Activated CD8-positive, alpha-beta memory T cell treated with anti-CD3 and anti-CD28 coated beads, Interleukin-2, amount 50 U/mL, for 1 hour (primary cell): Measurements from ENCODE around the gene ARL4A.

ENCODE experiments used
- DNase-seq: peaks from one replicate; pipeline ENCODE4 v3.0.0-alpha.2; 2020; ENCODE audit errors: extremely low read depth

The ARL4A gene

DNA sequence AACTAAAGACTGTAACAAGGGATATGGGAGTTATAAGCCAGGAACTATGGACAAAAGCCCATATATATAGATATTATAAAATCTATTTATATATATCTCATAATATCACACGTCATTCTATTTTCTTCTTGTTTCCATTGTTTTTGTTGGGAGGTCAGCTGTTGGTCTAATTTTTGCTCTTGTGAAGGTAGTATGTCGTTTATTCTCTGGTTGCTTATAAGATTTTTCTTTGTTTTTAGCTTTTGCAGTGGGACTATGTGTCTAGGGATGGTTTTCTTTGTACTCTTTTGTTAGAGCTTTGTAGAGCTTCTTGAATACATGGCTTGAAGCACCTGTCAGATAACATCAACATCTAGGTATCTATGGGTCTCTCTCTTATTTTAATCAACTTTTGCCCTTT is 14.0 kb downstream of the ARL4A start:
- DNase-seq, result no peak

DNA sequence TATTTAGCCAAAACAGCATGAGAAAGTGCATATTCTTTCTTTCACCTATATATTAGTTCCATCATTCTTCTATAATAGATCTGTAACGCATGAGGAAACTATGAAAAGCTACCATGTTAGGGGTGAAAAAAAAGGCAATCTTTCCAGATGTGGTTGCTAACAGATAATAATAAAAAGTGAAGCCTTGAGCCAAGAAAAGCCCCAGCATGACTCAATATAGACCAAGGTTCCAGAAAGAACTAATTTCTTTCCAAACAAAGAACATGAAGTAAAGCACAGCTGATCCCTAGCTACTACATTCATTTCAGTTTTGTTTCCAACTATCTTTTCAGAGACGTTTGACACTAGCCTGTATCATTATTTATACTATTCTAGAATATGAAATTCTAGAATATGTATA is 16.4 kb downstream of the ARL4A start:
- DNase-seq, result no peak

DNA sequence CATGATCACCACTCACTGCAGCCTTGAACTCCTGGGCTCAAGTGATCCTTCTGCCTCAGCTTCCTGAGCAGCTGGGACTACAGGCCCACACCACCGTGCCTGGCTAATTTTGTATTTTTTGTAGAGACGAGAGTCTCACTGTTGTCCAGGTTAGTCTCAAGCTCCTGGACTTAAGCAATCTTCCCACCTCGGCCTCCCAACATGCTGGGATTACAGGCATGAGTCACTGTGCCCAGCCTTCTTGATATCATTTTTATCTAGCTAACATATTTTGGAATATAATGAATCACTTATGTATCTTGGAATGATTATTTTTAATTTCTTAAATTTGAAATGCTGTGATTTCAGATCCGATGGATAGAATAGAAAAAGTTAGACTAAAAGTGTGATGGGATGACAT is 18.4 kb downstream of the ARL4A start:
- DNase-seq, result no peak

DNA sequence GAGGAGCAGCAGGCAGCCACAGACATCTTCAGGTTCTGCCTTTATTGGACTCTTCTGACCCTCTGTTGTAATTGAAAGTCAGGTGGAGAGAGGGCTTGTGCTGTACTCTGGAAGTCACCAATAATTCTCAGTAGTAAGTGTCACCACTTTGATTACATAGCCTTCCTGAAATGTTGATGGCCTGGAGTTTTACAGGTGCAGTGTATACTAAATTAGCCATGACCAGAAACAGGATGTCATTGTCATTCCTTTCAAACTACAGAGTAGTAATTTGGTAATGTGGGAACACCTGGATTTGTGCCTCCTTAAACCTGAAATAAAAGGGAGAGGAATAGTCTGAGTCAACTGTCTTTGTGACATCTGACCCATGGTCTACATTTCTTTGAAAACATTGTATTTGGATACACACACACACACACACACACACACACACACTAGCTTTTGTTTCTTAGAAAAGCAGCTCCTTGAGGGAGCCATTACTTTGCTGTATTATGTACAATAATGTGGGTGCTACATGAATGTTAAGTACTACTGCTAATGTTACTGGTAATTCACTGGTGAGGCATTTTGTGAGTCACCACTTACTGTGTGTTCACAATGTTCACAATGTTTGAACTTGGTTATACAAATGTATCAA is 19.6 kb downstream of the ARL4A start:
- no peak for DNase-seq

DNA sequence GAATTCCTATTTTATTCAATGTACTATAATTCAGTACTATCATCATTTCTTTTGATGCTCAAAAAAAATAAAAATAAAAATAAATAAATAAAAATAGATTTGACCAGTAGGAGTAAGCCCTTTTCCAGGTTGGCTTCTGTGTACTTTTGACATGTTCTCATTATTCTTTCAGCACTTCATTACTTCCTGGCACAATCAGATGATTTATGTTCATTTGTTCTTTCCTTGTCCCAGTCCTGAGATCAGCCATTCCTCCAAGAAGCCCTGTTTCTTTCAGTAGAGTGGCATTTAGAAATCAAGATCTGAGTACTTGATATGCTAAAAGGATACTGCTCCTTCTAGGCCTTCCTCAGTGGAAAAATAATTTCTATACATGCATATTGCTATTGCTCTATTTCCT is 20.9 kb downstream of the ARL4A start:
- no peak for DNase-seq

DNA sequence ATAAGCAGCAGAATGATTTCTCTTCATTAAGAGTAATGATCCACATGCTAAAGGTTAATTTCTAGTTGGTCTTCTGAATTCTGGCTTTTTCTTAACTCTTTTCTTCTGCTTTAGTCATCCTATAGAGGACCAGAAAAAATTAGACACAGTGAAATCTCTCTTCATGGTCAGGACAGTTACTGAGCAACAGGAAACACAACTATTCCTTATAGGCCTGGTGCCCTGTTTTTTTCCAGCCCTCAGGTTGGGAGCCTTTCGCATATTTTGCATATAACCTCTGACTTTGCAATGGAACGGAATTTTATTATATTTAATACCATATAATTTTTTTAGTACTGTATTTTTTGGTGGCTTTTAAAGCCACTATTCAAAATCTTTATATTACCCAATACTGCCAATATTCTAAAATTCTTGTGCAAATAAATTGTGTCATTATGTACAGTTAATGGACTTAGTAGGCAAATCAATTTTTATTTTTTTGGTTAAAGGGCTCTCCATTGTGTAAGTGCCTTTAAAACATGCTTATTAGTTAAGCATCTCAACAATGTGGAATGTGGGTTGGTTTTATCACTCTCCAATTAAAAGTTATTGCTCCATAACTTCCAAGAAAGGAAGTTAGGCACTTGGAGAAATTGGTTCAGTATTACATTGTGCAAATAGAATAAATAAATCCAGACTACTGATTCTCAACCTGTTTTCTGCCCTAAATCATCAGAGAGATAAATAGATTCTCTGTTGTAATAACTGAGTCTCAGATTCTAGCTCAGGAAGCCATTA is 22.5 kb downstream of the ARL4A start:
- DNase-seq, result no peak

DNA sequence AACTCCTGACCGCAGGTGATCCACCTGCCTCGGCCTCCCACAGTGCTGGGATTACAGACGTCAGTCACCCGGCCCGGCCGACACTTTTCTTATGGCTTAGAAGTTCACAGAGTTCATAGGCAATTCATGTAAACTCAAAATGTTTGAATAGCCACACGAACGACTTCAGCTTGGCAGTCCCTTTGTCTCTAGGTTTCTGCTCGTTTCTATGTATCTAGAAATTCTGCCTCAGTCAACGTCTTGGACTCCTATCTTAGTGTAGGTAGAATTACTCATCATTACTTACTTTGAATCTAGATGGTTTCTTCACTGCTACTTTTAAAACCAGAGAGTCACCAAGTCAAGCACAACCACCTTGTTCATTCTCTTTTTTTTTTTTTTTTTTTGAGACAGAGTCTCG is 23.7 kb downstream of the ARL4A start:
- no peak for DNase-seq

DNA sequence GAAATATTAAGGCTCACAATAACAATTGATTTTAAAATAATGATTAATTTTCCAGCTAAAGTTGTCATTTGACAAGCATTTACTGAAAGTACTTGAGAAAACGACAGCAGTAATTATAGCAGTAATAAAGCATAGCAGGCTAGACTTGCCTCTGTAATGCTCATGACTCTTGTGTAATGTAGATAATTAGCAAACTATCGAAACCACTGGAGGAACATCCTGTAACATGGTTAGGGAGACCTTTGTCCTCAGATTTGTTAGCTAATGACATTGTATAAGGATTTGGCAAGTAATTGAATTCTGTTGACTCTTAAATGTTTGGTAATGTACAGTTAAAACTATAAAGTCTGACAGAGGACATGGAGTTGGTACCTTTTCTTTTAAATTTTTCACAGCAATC is 24.8 kb downstream of the ARL4A start:
- no peak for DNase-seq

DNA sequence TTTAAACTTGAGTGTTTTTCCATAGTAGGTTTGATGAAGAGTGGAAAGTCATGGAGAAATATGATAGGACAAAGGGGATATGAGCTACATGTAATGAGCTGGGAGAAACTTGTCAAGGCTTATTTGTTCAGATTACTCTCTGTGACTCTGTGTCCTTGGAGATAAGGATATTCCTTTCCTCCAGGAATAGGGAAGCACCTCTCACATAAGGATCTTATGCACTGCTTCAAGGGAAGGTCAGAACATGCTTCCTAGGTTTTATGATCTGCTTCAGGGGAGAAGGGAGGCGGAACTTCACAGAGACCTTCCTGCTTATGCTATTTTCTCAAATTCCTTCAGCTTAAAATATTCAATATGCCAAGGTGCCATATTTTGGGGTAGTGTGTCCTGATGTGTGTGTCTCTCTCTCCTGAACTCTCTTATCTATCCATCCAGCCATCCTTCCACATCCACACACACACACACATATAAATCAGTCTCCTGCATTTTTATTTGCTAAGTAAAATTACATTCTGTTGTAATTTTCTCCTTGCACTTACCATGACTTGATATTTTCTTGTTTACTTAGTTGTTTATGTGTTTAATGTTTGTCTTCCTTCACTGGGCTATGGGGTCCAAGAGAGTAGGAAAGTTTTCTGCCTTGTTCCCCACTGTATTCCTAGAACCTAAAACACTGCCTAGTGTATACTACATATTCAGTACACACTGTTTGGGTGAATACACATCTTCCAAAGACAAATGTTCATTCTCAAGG is 26.4 kb downstream of the ARL4A start:
- DNase-seq, result no peak

DNA sequence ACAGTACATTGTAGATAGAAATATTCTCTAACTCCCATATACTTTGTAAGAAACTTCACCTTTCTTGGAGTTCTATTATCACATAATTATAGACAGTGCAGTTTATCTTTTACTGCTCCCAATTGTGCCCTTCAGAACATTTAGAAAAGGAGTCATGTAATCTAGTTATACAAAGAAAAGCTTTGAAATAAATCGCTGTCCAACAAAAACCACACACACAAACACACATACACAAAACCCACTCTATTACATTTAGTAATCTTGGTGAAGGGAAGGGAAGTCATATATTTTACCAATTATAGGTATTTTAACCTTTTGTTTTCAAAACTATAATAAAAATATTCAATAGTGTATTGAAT is 26.9 kb downstream of the ARL4A start:
- DNase-seq, result no peak

DNA sequence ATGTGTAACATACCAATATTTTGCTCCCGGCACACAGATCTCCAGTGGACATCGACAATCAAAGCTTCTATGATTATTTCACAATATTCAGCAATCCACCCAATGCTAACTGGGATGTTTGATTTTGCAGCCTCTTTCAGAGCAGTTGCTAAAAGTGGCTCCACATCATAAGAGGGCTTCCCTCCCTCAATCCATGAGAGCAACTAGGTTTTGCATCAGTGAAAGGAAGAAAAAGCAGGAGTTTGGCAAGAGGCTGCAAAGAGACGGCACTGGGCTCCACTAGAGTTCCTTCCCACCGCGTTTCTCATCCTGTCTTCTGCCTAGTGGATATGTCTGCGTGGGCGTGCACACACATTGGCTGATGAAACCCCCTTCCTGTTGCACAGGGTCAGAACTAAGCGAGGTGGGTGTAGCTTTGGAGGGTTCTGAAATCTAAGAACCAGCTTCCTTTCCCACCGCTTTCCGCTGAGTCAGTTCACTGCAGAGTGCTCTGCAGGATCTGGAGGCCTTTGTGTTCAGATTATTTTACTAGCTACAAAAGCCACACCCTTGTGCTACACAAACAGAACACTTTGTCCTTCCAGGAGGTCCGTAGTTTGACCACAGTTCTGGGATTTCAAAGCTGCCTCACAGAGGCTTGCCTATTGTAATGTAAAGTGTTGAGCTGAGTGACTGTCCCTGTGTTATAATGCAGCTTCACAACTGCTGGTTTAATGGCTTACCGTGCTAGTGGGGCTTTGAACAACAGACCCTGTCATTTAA is 28.1 kb downstream of the ARL4A start:
- DNase-seq, result no peak

DNA sequence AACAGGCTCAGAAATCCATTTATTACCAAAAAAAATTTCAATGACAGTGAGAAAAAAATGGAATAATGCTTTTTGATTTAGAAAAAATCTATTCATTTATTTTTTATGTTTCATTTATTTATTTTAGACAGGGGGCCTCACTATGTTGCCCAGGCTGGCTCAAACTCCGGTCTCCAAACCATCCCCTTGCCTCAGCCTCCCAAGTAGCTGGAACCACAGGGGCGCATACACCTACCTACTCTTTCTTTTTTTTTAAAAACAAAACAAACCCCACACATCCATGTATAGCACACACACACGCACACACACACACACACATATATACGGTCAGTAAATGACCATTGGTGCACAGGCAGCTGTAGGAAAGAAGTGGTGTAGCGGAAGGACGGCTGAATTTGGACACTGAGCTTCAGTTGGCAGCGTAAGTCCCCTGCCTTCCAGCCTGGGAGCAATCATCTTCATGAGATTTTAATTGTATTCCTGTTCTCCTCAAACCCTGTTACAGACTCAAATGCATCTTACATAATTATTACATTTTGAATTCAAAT is 28.8 kb downstream of the ARL4A start:
- no peak for DNase-seq

DNA sequence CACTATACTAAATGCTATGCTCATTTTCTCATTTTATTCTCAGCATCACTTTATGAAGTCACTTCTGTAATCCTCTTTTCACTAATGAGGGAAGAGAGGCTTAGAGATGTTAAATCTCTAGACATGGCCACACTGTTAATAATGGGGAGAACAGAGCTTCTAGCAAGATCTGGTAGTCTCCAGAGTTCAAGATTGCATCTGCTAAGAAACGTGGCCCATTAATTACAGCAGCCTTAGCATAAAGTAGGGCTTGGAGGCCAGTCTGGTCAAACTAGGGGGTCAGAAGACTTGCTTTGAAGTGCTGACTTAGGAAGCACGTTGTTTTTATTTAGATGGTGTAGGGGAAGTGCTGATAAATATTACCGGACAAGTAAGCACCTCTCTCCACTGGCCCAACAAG is 29.3 kb downstream of the ARL4A start:
- no peak for DNase-seq

DNA sequence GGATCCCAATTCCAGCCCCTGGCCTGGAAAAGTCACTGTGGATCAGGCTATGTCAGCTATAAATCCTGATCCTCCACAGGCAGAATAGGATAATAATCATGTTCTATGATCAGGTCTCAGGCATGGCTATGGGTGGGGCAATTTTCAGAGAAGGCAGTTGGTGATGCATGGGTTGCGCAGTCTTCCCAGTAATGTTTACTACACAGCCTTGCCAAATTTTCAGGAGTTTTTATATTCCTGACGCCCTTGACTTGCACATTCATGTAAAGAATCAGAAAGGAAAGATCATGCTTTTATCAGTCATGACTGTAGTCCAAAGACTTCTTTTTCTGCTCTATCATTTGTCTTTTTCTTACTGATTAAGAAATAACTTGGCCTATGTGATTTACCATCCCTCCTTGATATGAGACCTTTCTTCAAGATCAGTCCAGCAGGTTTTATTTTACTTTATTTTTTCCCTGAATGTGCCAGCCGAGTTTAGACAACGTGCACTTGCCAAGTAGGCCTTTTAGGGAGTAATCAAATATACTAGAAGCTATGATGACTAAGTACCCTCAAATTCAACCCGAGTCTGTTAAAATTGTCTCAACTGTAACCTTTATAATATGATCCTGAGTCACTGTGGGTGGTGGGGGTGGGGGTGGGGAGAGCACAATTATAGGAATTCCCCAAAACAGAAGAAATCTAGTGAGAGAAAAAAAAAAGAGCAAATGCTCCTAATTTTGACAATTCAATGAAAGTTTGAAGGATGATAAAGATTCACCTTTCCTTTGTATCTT is 31.9 kb downstream of the ARL4A start:
- no peak for DNase-seq

DNA sequence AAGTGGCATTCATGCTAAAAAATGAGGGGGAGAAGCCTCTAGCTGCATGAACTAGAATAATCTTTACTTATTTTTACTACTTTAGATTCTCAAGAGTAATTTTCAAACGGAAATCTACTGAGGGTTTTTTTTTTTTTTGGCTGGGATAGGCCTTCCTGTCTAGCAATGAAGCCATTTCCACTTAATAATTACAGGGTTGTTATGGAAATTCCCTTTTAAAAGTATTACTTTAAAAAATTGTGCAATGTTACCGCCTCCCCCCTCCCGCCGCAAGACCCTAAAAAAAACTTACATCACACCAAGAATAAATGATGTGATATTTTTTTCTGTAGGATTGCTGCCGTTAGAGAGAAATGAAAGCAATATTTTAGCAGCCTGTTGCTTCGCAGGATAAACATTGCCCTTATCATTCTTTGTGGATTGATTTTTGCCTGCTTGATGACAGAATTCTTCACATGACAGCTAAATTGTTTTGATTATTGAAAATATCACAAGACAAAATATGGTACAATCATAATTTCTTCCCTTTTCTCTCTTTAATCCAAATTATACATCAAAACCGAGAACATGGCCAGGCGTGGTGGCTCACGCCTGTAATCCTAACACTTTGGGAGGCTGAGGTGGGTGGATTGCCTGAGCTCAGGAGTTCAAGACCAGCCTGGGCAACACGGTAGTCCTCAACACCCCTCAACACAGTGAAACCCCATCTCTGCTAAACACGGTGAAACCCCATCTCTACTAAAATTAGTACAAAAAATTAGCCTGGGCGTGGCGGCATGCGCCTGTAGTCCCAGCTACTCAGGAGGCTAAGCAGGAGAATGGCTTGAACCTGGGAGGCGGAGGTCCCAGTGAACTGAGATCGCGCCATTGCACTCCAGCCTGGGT is 32.8 kb downstream of the ARL4A start:
- DNase-seq, result no peak

DNA sequence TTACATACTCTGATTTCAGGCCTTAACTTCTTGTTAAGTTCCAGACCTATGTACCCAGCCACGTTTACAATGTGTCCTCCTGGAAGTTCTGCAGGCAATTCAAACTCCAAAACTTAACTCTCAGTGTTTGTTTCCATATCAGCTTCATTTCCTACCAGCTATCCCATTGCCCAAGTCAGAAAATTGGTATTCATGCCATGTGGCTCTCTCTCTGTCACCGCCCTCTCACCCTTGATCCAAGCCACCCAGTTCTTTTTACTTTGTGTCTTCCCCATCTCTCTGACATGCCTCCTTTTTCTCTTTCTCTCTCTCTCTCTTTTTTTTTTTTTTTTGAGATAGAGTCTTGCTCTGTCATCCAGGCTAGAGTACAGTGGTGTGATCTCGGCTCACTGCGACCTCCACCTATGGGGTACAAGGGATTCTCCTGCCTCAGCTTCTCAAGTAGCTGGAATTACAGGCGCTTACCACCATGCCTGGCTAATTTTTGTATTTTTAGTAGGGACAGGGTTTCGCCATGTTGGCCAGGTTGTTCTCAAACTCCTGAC is 33.9 kb downstream of the ARL4A start:
- no peak for DNase-seq

DNA sequence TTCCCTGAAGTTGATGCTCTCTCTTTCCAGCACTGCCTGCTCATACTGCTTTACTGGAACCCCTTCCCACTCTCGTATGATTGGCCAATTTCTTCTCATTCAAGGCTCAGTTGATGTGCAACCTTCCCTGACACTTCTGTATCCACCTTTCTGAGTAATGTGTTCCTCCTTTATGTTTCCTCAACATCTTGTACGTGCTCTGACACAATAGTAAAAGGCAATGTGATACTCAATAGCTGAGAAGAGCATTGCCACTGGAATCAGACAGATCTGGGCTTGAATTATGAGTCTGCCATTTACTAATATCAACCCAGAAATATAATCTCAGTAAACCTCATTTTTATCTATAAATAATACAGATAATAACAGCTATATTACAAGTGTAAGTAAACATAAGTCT is 34.7 kb downstream of the ARL4A start:
- no peak for DNase-seq

DNA sequence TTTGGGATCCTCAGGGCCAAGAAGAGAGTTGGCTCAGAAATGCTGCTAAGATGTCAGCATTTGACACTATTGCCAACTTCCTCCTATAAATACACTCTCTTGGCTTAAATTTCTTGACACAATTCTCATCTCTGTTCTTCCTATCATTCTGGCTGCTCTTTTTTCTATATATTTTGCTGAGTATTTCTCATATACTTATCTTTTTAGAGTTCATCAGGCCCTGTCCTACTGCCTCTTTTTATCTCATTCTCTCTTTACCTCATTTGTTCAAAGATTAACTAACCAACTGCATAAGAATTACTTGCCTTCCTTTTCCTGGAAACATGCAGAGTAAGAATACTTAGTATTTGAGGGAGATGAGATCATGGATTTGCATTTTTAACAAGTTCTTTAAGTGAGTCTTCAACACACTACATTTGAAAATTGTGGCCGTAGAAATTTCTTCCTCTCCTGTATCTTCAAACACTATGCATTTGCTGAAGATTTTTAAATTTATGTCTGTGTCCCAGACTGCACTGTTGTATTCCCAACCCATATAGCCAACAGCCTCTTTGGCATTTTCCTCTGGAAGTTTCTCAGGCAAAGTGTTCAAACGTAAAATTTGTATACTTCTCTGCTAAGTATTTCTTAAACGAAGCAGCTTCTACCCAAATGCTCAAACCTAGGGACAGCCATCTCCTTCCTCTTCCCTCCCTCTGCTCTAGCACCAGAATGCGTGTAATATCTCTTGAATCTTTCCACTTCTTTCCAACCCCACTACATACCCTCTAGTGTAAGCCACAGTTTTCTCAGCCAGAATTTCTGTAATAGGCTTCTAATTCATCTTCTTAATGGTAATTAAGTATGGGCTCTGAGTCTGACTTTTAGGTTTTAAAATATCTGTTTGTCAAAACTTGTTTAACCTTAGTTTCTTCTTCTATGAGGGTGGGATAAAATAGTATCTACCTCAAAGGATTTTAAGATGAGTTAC is 35.5 kb downstream of the ARL4A start:
- DNase-seq, result no peak
